H9 (cell line): Measurements from ENCODE around the gene HLA-DOB. TPM values are rescaled to one million over a fixed set of nuclear protein-coding genes. Genes with fewer than 3 reads are reported as not detected.
A peak's percentile ranks its signal among the peaks of the same experiment; 100 is the strongest.

Source experiments
- DNase-seq: peaks from one replicate; pipeline ENCODE4 v3.0.0-alpha.2; 2017
- H2AFZ ChIP-seq: one replicate; pipeline ENCODE4 v1.6.1; 2013; ENCODE audit warnings: mild to moderate bottlenecking, low read length, control low read depth, moderate library complexity
- H2AK5ac ChIP-seq: 2 replicates; pipeline ENCODE4 v1.6.1; 2013; ENCODE audit warnings: low read length, control low read depth, mixed read lengths; ENCODE audit not compliant: insufficient read length
- H2BK120ac ChIP-seq: one replicate; pipeline ENCODE4 v1.6.1; 2013; ENCODE audit warnings: low read depth, mild to moderate bottlenecking, low read length, control low read depth, inconsistent platforms; ENCODE audit not compliant: poor library complexity, severe bottlenecking
- H2BK12ac ChIP-seq: 2 replicates; pipeline ENCODE4 v1.6.1; 2013; ENCODE audit warnings: low read length, control low read depth, mixed read lengths, low read depth; ENCODE audit not compliant: insufficient read length
- H2BK15ac ChIP-seq: 2 replicates; pipeline ENCODE4 v1.6.1; 2013; ENCODE audit warnings: low read depth, low read length, control low read depth
- H2BK20ac ChIP-seq: one replicate; pipeline ENCODE4 v1.6.1; 2013; ENCODE audit warnings: low read depth, mild to moderate bottlenecking, low read length, control low read depth, inconsistent platforms; ENCODE audit not compliant: poor library complexity, severe bottlenecking
- H2BK5ac ChIP-seq: 2 replicates; pipeline ENCODE4 v1.6.1; 2013; ENCODE audit warnings: low read length, control low read depth, mixed read lengths; ENCODE audit not compliant: insufficient read length
- H3K14ac ChIP-seq: 2 replicates; pipeline ENCODE4 v1.6.1; 2013; ENCODE audit warnings: low read length, control low read depth; ENCODE audit not compliant: insufficient read depth
- H3K18ac ChIP-seq: 2 replicates; pipeline ENCODE4 v1.6.1; 2013; ENCODE audit warnings: low read depth, mild to moderate bottlenecking, mixed read lengths, low read length, control low read depth; ENCODE audit not compliant: insufficient read length
- H3K23ac ChIP-seq: 2 replicates; pipeline ENCODE4 v1.6.1; 2013; ENCODE audit warnings: low read length, control low read depth, mixed read lengths, low read depth; ENCODE audit not compliant: insufficient read length
- H3K23me2 ChIP-seq: 2 replicates; pipeline ENCODE4 v1.6.1; 2013; ENCODE audit warnings: low read depth, mild to moderate bottlenecking, mixed read lengths, low read length, control low read depth; ENCODE audit not compliant: insufficient read length, poor library complexity, severe bottlenecking
- H3K27ac ChIP-seq: 2 replicates; pipeline ENCODE4 v1.5.1; 2013; ENCODE audit warnings: low read length, control low read depth, mixed read lengths, low read depth; ENCODE audit not compliant: insufficient read length
- H3K27me3 ChIP-seq: 2 replicates; pipeline ENCODE4 v1.6.1; 2013; ENCODE audit warnings: low read length, control low read depth, inconsistent platforms; ENCODE audit not compliant: insufficient read depth
- H3K4ac ChIP-seq: 2 replicates; pipeline ENCODE4 v1.6.1; 2013; ENCODE audit warnings: low read depth, mild to moderate bottlenecking, control low read depth, inconsistent platforms, low read length, moderate library complexity
- H3K4me1 ChIP-seq: 2 replicates; pipeline ENCODE4 v1.6.1; 2013; ENCODE audit warnings: low read length, control low read depth, inconsistent platforms; ENCODE audit not compliant: insufficient read depth
- H3K4me2 ChIP-seq: 2 replicates; pipeline ENCODE4 v1.6.1; 2013; ENCODE audit warnings: low read length, control low read depth, mixed read lengths; ENCODE audit not compliant: insufficient read length, insufficient read depth
- H3K56ac ChIP-seq: 2 replicates; pipeline ENCODE4 v1.6.1; 2013; ENCODE audit warnings: low read depth, mild to moderate bottlenecking, mixed read lengths, low read length, control low read depth; ENCODE audit not compliant: insufficient read length
- H3K79me1 ChIP-seq: 2 replicates; pipeline ENCODE4 v1.6.1; 2013; ENCODE audit warnings: low read depth, mild to moderate bottlenecking, moderate library complexity, low read length, control low read depth, inconsistent platforms; ENCODE audit not compliant: insufficient read depth, poor library complexity, severe bottlenecking
- H3K79me2 ChIP-seq: 2 replicates; pipeline ENCODE4 v1.6.1; 2013; ENCODE audit warnings: low read length, control low read depth, inconsistent platforms; ENCODE audit not compliant: insufficient read depth
- H3K9ac ChIP-seq: 2 replicates; pipeline ENCODE4 v1.6.1; 2013; ENCODE audit warnings: low read length, control low read depth, mixed read lengths; ENCODE audit not compliant: insufficient read length; ENCODE audit errors: extremely low read depth
- H3K9me3 ChIP-seq: one replicate; pipeline ENCODE4 v1.6.1; 2013; ENCODE audit warnings: low read depth, low read length, inconsistent platforms; ENCODE audit not compliant: control insufficient read depth
- H3T11ph ChIP-seq: one replicate; pipeline ENCODE4 v1.6.1; 2013; ENCODE audit warnings: mild to moderate bottlenecking, low read length, control low read depth, inconsistent platforms
- H4K20me1 ChIP-seq: one replicate; pipeline ENCODE4 v1.6.1; 2013; ENCODE audit not compliant: control insufficient read depth, insufficient read length, insufficient read depth
- H4K5ac ChIP-seq: 2 replicates; pipeline ENCODE4 v1.6.1; 2013; ENCODE audit warnings: low read depth, mild to moderate bottlenecking, mixed read lengths, low read length, control low read depth; ENCODE audit not compliant: insufficient read length
- H4K8ac ChIP-seq: replicated peaks from 2 replicates; pipeline ENCODE4 v1.6.1; 2013; ENCODE audit warnings: low read length, control low read depth, mixed read lengths, low read depth; ENCODE audit not compliant: insufficient read length
- H4K91ac ChIP-seq: 2 replicates; pipeline ENCODE4 v1.6.1; 2013; ENCODE audit warnings: low read depth, mild to moderate bottlenecking, moderate library complexity, mixed read lengths, low read length, control low read depth; ENCODE audit not compliant: insufficient read length
- H3K27ac Mint-ChIP-seq, 3 experiments: 2 replicates in 2 of 3; 3 replicates in 1 of 3; pipeline ENCODE4 v1.8.0; 2020 to 2021; ENCODE audit warnings: mixed read lengths in 3 of 3, mild to moderate bottlenecking in 1 of 3, moderate library complexity in 1 of 3
- H3K27me3 Mint-ChIP-seq: 2 replicates; pipeline ENCODE4 v1.8.0; 2021; ENCODE audit warnings: low read depth, mild to moderate bottlenecking, moderate library complexity, mixed read lengths
- H3K36me3 Mint-ChIP-seq, 3 experiments: 2 replicates in 2 of 3; 3 replicates in 1 of 3; pipeline ENCODE4 v1.8.0; 2020 to 2021; ENCODE audit warnings: low read depth in 3 of 3, mixed read lengths in 3 of 3; ENCODE audit not compliant: insufficient read depth in 1 of 3
- H3K4me1 Mint-ChIP-seq, 2 experiments: 2 replicates each; pipeline ENCODE4 v1.8.0; 2020; ENCODE audit warnings: mixed read lengths in 2 of 2
- H3K4me3 Mint-ChIP-seq, 2 experiments: 2 replicates in 1 of 2; 3 replicates in 1 of 2; pipeline ENCODE4 v1.8.0; 2020 to 2021; ENCODE audit warnings: mild to moderate bottlenecking in 2 of 2, mixed read lengths in 2 of 2, moderate library complexity in 1 of 2
- H3K9me3 Mint-ChIP-seq, 2 experiments: 2 replicates in 1 of 2; 3 replicates in 1 of 2; pipeline ENCODE4 v1.8.0; 2020; ENCODE audit warnings: mild to moderate bottlenecking in 2 of 2, mixed read lengths in 2 of 2, moderate library complexity in 1 of 2
- CTCF ChIP-seq: fragments of 200-600 bp; sonication (generic); conservative IDR thresholded peaks from 3 replicates; pipeline ENCODE4 v1.8.0; 2021; ENCODE audit warnings: antibody characterized with exemption, mild to moderate bottlenecking
- WGBS: extraction: QIAGEN DNeasy Blood & Tissue Kit; methylation state at CpG from one replicate; pipeline ENCODE4 v1.1.7; 2013; ENCODE audit warnings: missing lambda C conversion rate, low lambda C conversion rate, mixed read lengths; ENCODE audit not compliant: insufficient read length; ENCODE audit errors: extremely low coverage; 5-methylcytosine and 5-hydroxymethylcytosine counted together
- total RNA-seq: library from RNA; stranded (reverse); gene quantifications from 2 replicates; pipeline ENCODE4 v1.2.1, GENCODE V29; 2021

HLA-DOB gene
- total RNA-seq, 1 experiment from 2014 or later: 0.20 TPM

GRCh38 chr6:32825966-32826365 lies 9.2 kb upstream of the HLA-DOB start:
- Histone ChIP-seq H2BK20ac (no peak overlapping the region), H2BK15ac (no peak overlapping the region), H4K91ac (no peak overlapping the region), H3K9me3 (no peaks in the 10 kb centered on the region), H3K9ac (no peak overlapping the region), H4K20me1 (no peaks in the 10 kb centered on the region), H4K8ac (no peak overlapping the region), H2AFZ (no peak overlapping the region), H3K4me2 (no peak overlapping the region), H3K23me2 (no peaks in the 10 kb centered on the region), H3K27ac (no peak overlapping the region), H3K79me1 (no peaks in the 10 kb centered on the region), H3K27me3 (no peaks in the 10 kb centered on the region), H3T11ph (no peak overlapping the region), H2BK5ac (no peak overlapping the region), H3K56ac (no peak overlapping the region), H3K14ac (no peak overlapping the region), H4K5ac (no peak overlapping the region), H3K23ac (no peak overlapping the region), H3K18ac (no peak overlapping the region), H3K79me2 (no peaks in the 10 kb centered on the region), H3K4ac (no peak overlapping the region), H2BK12ac (no peak overlapping the region), H3K4me1 (no peaks in the 10 kb centered on the region), H2AK5ac (no peak overlapping the region), H2BK120ac (no peak overlapping the region)
- Mint-ChIP-seq H3K27me3 (no peaks in the 10 kb centered on the region), H3K4me3 (no peak overlapping the region), H3K4me1 (peaks cover 0 to 6% of the 10 kb centered on the region in 2 experiments; a peak in 2 of 4 replicates), H3K36me3 (peaks cover 5 to 14% (median 7%) of the 10 kb centered on the region in 3 experiments; a peak in 5 of 7 replicates), H3K9me3 (no peaks in the 10 kb centered on the region), H3K27ac (no peak overlapping the region)
- no CpG with 5 or more reads among the region's 2 CpGs for WGBS
- no peak for DNase-seq
- peak; percentile 66; the same call in 2 of the 3 replicates for TF ChIP-seq CTCF
